Progenitor cell of endocrine pancreas (in vitro differentiated cells): ENCODE data around the gene MCMBP. TPM values are rescaled to one million over a fixed set of nuclear protein-coding genes. Genes with fewer than 3 reads are reported as not detected.

ENCODE experiments used
- DNase-seq: peaks from one replicate; pipeline ENCODE4 v3.0.0; 2021; ENCODE audit warnings: low spot score; ENCODE audit not compliant: unreplicated experiment
- H3K27ac Mint-ChIP-seq: 2 replicates; pipeline ENCODE4 v1.8.0; 2021; ENCODE audit warnings: mild to moderate bottlenecking, moderate library complexity, mixed read lengths
- H3K27me3 Mint-ChIP-seq: 2 replicates; pipeline ENCODE4 v1.8.0; 2021; ENCODE audit warnings: mixed read lengths
- H3K36me3 Mint-ChIP-seq: 2 replicates; pipeline ENCODE4 v1.8.0; 2022; ENCODE audit warnings: mixed read lengths; ENCODE audit not compliant: insufficient read depth
- H3K4me1 Mint-ChIP-seq: 2 replicates; pipeline ENCODE4 v1.8.0; 2021; ENCODE audit warnings: low read depth, mixed read lengths
- H3K4me3 Mint-ChIP-seq: 2 replicates; pipeline ENCODE4 v1.8.0; 2021; ENCODE audit warnings: low read depth, mild to moderate bottlenecking, moderate library complexity, mixed read lengths
- H3K9me3 Mint-ChIP-seq: 2 replicates; pipeline ENCODE4 v1.8.0; 2021; ENCODE audit warnings: low read depth, mixed read lengths
- total RNA-seq: library from RNA; stranded (reverse); gene quantifications from 2 replicates; pipeline ENCODE4 v1.2.1, GENCODE V29; 2021
- TF ChIP-seq, protein P1 (sequence below): fragments of 200-600 bp; sonication (generic); IDR thresholded peaks from one replicate; pipeline ENCODE4 v1.5.0; 2021; ENCODE audit warnings: antibody characterized with exemption, mild to moderate bottlenecking; ENCODE audit not compliant: unreplicated experiment

Gene MCMBP
- total RNA-seq, 1 donor from 2014 or later = 44.9 TPM

- TF ChIP-seq, protein P1, sequence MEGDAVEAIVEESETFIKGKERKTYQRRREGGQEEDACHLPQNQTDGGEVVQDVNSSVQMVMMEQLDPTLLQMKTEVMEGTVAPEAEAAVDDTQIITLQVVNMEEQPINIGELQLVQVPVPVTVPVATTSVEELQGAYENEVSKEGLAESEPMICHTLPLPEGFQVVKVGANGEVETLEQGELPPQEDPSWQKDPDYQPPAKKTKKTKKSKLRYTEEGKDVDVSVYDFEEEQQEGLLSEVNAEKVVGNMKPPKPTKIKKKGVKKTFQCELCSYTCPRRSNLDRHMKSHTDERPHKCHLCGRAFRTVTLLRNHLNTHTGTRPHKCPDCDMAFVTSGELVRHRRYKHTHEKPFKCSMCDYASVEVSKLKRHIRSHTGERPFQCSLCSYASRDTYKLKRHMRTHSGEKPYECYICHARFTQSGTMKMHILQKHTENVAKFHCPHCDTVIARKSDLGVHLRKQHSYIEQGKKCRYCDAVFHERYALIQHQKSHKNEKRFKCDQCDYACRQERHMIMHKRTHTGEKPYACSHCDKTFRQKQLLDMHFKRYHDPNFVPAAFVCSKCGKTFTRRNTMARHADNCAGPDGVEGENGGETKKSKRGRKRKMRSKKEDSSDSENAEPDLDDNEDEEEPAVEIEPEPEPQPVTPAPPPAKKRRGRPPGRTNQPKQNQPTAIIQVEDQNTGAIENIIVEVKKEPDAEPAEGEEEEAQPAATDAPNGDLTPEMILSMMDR = no peak
- Mint-ChIP-seq H3K9me3 (no peaks in the 10 kb centered on the region), H3K27me3 (no peaks in the 10 kb centered on the region), H3K36me3 (peaks cover 2% of the 10 kb centered on the region), H3K4me3 (no peak overlapping the region), H3K27ac (peak overlapping the region; percentile 4), H3K4me1 (peaks cover 18% of the 10 kb centered on the region)
- no peak for DNase-seq
These were observed 88.1 kb downstream of the MCMBP start for GRCh38 chr10:119784340-119785067.

DNA sequence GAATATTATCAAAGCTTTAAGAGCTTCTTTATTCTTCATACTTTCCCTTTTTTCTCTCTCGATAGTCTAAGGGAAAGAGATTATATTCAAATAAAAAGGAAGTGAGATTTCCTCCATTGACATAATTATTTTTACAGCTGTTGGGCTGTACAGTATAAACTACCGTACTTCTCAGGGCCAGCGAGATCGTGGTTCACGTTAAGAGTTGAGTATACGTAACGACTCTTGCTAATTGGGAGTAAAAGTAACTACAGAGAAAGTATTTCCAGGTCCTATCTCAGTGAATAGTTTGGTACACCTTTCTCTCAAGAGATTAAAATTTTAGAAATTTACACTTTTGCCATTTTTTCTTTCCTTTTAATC, 89.0 kb downstream of the MCMBP start:
- peaks cover 2% of the 10 kb centered on the region for H3K36me3 Mint-ChIP-seq
- H3K27ac Mint-ChIP-seq = no peak overlapping the region
- H3K4me3 Mint-ChIP-seq = no peak overlapping the region
- no peaks in the 10 kb centered on the region for H3K27me3 Mint-ChIP-seq
- peaks cover 18% of the 10 kb centered on the region for H3K4me1 Mint-ChIP-seq
- no peaks in the 10 kb centered on the region for H3K9me3 Mint-ChIP-seq
- TF ChIP-seq, protein P1 = no peak
- no peak for DNase-seq

DNA sequence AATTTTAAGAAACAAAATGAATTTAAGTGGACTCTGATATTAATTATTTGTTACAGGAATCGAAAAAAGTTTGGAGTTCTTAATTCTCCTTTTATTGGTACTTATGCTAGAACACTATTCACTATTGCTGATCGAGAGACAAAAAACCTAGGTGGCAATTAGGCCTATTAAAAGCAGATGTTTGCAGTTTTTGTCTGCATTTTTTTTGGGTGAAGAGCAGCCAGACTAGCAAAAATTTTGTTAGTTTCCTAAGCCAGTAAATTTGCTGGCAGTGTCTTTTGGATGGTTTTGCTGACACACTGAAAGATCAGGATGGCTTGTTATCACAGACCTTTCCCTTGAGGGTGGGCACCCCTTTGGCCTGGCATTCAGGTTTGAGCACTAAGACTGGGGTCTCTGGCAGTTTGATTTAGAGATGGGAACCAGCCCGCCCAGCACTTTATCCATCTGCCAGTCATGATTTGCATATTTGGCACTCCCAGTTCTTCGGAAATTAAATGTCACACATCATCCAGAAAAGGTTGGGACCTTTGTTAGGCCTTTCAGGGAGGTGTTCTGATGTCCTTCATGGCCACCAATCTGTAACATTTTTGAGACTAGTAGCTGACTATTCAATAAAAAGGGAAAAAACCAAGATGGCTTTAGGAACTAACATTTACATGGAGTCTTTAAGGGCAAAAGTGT, 89.5 kb downstream of the MCMBP start:
- H3K9me3 Mint-ChIP-seq = no peaks in the 10 kb centered on the region
- DNase-seq = no peak
- TF ChIP-seq, protein P1 = no peak
- no peaks in the 10 kb centered on the region for H3K27me3 Mint-ChIP-seq
- peaks cover 2% of the 10 kb centered on the region for H3K36me3 Mint-ChIP-seq
- no peak overlapping the region for H3K4me3 Mint-ChIP-seq
- H3K4me1 Mint-ChIP-seq = peaks cover 18% of the 10 kb centered on the region
- no peak overlapping the region for H3K27ac Mint-ChIP-seq

GRCh38 chr10:119781498-119781897, 91.1 kb downstream of the MCMBP start:
- no peaks in the 10 kb centered on the region for H3K9me3 Mint-ChIP-seq
- H3K4me1 Mint-ChIP-seq = peaks cover 17% of the 10 kb centered on the region
- TF ChIP-seq, protein P1 = no peak
- H3K36me3 Mint-ChIP-seq = peaks cover 2% of the 10 kb centered on the region
- no peaks in the 10 kb centered on the region for H3K27me3 Mint-ChIP-seq
- H3K4me3 Mint-ChIP-seq = no peak overlapping the region
- DNase-seq = no peak
- no peak overlapping the region for H3K27ac Mint-ChIP-seq

- TF ChIP-seq, protein P1 = no peak
- Mint-ChIP-seq H3K27ac (no peak overlapping the region), H3K27me3 (no peaks in the 10 kb centered on the region), H3K4me3 (no peak overlapping the region), H3K4me1 (peaks cover 12% of the 10 kb centered on the region), H3K36me3 (peaks cover 2% of the 10 kb centered on the region), H3K9me3 (no peaks in the 10 kb centered on the region)
- DNase-seq = no peak
These were observed 91.7 kb downstream of the MCMBP start for GRCh38 chr10:119780879-119781480.
